SKM-1 treated with dmso at 0.1 percent for 144 hours (cell line): ENCODE data around the gene SLC9A3.

ENCODE experiments used
- DNase-seq: peaks from one replicate; lab custom pipeline; 2025; ENCODE audit not compliant: unreplicated experiment; lab: John Stamatoyannopoulos, UW

SLC9A3 gene

DNA sequence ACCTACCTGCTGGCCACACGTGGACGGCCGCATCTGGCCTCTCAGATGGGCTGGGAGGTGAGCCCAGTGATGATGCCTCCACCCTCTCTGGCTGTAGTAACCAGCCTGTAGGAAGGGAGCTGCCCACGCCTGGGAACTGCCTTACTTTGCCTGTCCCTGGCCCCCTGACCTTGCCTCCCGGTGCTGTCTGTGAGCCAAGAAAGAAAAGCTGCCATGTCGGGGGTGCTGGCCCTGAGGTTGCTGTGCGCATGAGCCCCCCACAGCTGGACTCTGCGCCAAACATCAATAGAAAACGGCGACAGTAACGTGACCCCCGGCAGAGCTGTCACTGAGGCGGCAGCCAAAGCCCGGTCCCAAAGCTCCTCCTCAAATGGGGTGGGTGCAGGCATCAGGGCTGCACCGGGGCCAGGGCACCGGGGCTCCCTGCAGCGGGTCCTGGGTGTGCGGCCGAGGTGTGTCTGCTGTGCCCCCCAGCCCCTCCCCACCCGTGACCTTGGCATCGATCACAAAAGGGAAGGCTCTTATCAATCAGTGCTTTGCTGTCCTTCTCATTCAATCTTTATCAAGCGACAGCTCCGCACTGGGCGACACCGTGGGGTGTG lies 15.3 kb upstream of the SLC9A3 start:
- DNase-seq, result no peak

GRCh38 chr5:538801-539468 lies 14.7 kb upstream of the SLC9A3 start:
- no peak for DNase-seq

GRCh38 chr5:538271-538771 lies 14.1 kb upstream of the SLC9A3 start:
- DNase-seq, result no peak

DNA sequence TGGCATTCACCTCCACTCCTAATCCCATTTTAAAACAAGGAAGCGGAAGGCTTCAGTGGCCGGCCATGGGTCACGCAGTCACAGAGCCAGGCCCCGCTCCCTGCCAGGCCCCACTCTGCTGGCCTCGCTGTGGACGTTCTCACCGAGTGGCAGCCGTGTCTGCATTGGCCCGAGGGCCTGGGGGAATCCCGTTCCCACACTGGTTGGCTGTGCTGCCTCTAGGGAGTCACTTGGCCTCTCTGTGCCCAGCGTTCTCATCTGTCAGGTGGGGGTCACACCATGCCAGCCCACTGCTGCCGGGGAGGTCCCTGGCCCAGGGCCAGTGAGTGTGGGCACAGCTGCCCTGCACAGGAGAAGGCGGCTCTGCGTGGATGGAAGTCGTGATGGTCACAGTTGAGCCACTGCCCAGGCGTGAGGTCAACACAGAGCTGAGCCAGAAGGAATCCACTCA lies 13.4 kb upstream of the SLC9A3 start:
- no peak for DNase-seq

GRCh38 chr5:537098-537497 lies 12.8 kb upstream of the SLC9A3 start:
- no peak for DNase-seq

- DNase-seq, result no peak
Observed at GRCh38 chr5:535846-536698, 11.8 kb upstream of the SLC9A3 start.

DNA sequence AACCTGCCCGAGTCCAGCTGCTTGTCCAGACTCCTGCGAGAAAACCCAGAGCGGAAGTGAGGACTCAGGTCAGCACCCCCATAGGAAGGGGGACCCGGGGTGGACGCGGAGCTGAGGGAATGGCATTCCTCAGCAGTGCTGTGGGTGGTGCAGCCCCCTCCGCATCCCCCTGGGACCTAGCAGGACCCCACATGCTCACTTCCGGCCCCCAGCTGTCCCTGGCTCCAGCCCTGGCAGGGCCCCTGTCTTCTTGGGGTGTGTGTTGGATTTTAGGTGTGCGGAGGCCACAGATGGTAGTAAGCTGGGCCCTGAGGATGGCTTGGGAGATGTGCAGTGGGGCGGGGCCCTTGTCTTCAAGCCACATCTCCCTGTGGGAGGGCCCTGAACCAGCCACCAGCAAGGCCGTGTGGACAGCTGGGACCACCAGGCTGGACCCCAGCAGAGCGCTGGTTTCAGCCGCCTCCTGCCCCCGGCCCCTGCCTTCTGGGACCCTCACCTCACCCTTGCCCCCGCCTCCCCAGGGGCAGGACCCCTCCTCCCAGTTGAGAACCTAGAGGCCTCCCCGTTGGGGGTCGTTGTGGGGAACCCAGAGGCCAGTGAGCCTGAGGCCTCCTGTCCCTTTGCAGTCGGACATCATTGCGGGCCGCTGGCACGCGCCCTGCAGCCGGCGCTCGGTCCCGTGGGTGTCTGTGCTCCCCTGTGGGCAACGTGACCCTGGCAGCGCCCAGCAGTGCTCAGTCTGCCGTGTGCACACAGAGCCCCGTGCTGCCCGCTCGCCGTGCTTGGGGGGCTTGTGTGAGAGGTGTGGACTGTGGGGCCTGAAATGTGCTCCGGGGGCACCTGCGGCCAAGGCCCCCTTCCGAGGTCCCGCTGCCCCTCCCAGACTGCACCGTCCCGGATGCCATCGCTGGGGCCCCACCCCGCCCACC lies 10.8 kb upstream of the SLC9A3 start:
- DNase-seq, result no peak

DNA sequence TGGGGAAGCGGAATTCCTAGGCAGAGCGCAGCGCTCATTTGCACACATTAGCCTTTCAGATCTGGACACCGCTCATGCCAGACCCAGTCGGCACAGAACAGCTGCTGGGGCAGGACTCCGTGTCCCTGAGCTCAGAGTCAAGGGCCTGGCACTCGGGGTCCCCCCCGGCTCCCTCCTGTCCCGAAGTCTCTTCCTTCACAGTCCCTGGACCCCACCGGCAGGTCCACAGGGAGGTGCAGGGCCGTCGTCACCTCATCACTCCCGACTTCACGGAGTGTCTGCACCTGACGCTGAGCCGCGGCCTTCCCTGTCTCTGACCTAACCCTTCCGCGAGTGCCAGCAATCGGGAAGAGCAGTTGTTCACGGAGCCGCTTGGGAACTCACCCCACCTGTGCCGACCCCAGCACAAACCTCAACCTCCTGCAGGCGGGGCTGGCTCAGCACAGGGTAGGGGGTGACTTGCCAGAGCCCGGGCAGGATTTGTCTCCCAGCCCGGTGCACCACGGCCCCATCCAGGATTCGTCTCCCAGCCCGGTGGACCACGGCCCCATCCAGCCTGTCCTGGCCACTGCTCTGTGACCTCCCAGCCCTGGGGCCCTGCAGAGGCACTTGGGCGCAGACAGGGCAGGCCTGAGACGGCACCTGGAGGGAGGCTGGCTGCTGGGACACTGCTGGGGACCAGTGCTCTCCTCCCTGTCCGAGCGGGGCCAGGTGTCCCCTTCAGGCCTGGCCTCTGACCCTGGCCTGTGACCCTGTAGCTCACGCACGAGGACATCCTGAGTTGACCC lies 9.9 kb upstream of the SLC9A3 start:
- DNase-seq, result no peak

DNA sequence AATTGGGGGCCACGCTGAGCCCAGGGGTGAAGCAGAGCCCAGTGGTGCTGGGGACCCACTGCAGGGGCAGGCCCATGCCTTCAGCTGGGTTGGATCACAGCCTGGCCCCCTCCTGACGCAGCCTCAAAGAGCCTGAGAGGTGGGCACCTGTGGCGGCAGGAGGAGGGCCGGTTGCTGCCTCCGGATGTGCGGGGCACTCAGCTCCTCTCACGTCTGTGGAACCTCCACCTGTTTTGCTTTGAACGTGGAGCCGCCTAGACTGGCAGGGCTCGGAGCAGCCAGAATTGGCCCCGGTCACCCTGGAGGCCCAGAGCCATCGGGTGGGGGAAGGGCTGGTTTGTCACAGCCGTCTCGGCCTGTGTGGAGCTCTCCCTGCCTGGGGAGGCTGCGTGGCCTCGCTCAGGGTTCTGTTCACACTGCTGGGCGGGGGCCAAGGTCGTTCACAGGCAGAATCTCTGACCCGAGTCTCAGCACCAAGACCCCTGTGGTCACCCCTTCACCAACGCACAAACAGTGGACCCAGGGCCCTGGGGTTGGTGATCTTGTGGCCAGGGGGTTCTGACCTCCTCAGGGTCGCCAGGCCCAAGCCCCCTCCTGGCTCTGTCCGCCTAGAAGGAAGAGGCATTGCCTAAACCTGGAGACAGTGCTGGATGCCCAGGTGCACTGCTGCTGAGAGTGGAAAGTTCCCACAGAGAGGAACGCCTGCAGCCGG lies 9.2 kb upstream of the SLC9A3 start:
- DNase-seq, result no peak

GRCh38 chr5:532521-533242 lies 8.4 kb upstream of the SLC9A3 start:
- DNase-seq, result no peak

DNA sequence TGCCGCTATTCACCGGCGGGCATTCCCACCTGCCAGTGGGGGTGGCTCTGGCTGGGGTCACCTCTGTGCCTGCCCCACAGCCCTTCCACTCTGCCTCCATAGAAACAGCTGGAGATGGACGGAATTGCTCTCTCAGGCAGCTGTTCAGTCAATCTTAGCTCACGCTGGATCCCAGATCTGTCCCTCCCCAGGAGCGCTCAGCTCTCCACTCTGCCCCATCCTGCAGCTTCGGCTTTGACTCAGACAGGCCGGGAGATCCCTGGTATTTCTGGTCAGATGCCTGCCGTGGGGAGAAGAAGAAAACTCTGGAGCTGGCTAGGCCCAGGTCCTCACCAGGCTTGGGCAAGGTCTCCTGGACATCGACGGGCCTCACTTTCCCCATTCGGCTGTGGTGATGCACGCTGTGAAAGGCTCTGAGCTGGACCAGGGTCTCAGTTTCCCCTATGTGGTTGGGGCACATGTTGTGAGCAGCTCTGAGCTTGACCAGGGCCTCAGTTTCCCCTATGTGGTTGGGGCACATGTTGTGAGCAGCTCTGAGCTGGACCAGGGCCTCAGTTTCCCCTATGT lies 7.6 kb upstream of the SLC9A3 start:
- no peak for DNase-seq

DNA sequence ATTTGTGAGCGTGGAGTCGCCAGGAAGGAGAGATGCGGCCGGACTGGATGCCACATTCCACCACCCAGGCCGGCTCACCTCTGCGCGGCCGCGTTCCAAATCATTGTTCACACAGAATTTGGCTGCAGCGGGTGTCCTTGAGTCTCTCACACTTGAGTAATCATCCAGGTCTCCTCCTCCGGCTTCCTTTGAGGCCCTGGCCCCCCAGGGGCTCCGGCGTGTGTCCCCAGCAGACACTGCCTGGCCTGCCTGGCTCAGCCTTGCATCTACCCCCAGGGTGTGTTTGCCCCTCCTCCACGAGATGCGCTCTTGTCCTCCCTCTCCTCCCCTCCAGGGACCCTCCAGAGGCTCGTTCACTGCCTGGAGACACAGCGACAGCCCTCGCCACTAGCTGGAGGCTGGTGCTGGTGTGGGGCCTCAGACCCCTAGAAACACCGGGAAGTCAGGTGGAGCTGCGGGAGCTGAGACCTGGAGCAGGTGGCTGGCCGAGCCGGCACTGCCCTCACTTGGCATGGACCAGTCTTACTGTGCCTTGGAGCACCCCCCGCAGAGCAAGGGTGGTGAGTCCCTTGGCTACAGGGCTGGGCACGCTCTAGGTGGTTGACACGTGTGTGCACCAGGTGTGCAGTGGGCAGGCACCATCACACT lies 7.0 kb upstream of the SLC9A3 start:
- no peak for DNase-seq

DNA sequence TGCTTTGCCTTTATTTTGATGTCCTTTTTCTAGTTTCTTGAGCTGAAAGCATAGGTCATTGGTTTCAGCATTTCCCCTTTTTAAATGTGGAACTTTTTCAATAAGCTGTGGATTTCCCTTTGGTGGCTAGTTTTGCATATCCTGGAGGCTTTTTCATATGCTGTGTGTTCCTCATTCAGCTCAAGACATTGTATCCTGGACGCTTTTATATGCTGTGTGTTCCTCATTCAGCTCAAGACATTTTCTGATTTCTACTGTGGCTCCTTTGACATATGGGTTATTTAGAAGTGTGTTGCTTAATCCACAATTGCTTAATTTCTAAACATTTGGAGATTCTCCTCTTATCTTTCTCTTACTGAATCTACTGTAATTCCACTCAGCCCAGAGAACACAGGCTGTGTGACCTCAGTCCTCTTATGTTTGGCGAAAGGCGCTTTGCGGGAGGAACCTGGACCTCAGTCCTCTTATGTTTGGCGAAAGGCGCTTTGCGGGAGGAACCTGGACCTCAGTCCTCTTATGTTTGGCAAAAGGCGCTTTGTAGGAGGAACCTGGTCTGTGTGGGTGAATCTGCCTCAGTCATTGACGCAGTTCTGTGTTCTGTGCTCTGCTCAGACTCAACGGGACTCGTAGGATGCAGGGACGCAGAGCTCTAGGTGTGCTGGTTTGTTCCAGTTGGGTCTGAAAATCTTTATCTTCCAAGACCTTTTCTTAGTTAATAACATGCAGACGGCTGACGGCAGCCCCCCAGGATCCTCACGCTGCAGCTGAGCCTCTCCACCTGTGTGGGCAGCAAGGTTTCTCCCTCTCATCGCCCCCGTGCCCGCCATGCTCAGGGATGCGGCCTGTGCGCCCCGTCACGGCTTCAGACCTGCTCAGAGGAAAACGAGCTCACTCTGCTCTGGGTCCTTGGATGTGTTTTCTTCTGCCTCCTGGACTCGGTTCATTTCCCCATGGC lies 6.0 kb upstream of the SLC9A3 start:
- DNase-seq, result peak; percentile 80

GRCh38 chr5:528629-529511 lies 4.6 kb upstream of the SLC9A3 start:
- DNase-seq, result no peak

GRCh38 chr5:527646-528628 lies 3.7 kb upstream of the SLC9A3 start:
- no peak for DNase-seq
